CD8-positive, alpha-beta memory T cell (primary cell): ENCODE data around the gene TRIP12. TPM values are rescaled to one million over a fixed set of nuclear protein-coding genes. Genes with fewer than 3 reads are reported as not detected.

Experiments used
- CTCF ChIA-PET: fragments of 350-600 bp; sonication (Branson Sonifier 250); formaldehyde crosslinking; loops from one replicate; lab custom pipeline; 2021; ENCODE audit warnings: antibody characterized with exemption; lab: Charles Lee
- POLR2A ChIA-PET: fragments of 350-600 bp; sonication (Branson Sonifier 250); formaldehyde crosslinking; loops from one replicate; lab custom pipeline; 2021; ENCODE audit warnings: antibody characterized with exemption; lab: Charles Lee
- DNase-seq, 5 donors: peaks; one replicate each; pipeline versions ENCODE4 v3.0.0 to v3.0.0-alpha.2; 2020 to 2022; ENCODE audit warnings: mixed read lengths in 1 of 5
- H3K27ac ChIP-seq: one replicate; pipeline ENCODE4 v1.7.0; 2013; ENCODE audit warnings: low read depth, mild to moderate bottlenecking, low read length, moderate library complexity
- H3K27me3 ChIP-seq: 2 replicates; pipeline ENCODE4 v1.7.0; 2013; ENCODE audit warnings: low read length, mild to moderate bottlenecking; ENCODE audit not compliant: insufficient read depth, poor library complexity, severe bottlenecking
- H3K36me3 ChIP-seq: 2 replicates; pipeline ENCODE4 v1.7.0; 2013; ENCODE audit warnings: mild to moderate bottlenecking, low read length, moderate library complexity; ENCODE audit not compliant: insufficient read depth
- H3K4me1 ChIP-seq: 2 replicates; pipeline ENCODE4 v1.7.0; 2013; ENCODE audit warnings: mild to moderate bottlenecking, low read length, moderate library complexity; ENCODE audit not compliant: insufficient read depth
- H3K4me3 ChIP-seq: 2 replicates; pipeline ENCODE4 v1.7.0; 2013; ENCODE audit warnings: mild to moderate bottlenecking, low read length
- H3K9me3 ChIP-seq: 2 replicates; pipeline ENCODE4 v1.7.0; 2013; ENCODE audit warnings: mild to moderate bottlenecking, low read length
- H3K27ac Mint-ChIP-seq, 8 donors: one replicate each; pipeline ENCODE4 v1.8.0; 2020 to 2021; ENCODE audit warnings: mixed read lengths in 8 of 8, mild to moderate bottlenecking in 6 of 8, inconsistent platforms in 3 of 8, moderate library complexity in 3 of 8
- H3K27me3 Mint-ChIP-seq, 2 donors: one replicate each; pipeline ENCODE4 v1.8.0; 2020 to 2021; ENCODE audit warnings: mixed read lengths in 2 of 2, mild to moderate bottlenecking in 1 of 2, moderate library complexity in 1 of 2
- H3K36me3 Mint-ChIP-seq, 3 donors: one replicate each; pipeline ENCODE4 v1.8.0; 2020 to 2021; ENCODE audit warnings: mixed read lengths in 3 of 3, inconsistent platforms in 1 of 3, mild to moderate bottlenecking in 1 of 3
- H3K4me1 Mint-ChIP-seq, 3 donors: one replicate each; pipeline ENCODE4 v1.8.0; 2020 to 2021; ENCODE audit warnings: mixed read lengths in 3 of 3, inconsistent platforms in 1 of 3, mild to moderate bottlenecking in 1 of 3
- H3K4me3 Mint-ChIP-seq, 7 donors: one replicate each; pipeline ENCODE4 v1.8.0; 2020 to 2021; ENCODE audit warnings: mixed read lengths in 7 of 7, mild to moderate bottlenecking in 6 of 7, moderate library complexity in 4 of 7, inconsistent platforms in 2 of 7
- H3K9me3 Mint-ChIP-seq, 5 donors: one replicate each; pipeline ENCODE4 v1.8.0; 2020 to 2022; ENCODE audit warnings: mixed read lengths in 5 of 5, mild to moderate bottlenecking in 3 of 5, moderate library complexity in 2 of 5, inconsistent platforms in 1 of 5
- polyA plus RNA-seq: library from polyadenylated mRNA; unstranded; fragments of 300-500 nt; fragmentation: Illumina TruSeq; gene quantifications from one replicate; pipeline ENCODE4 v1.2.3, GENCODE V29; 2021
- total RNA-seq, 2 experiments: library from RNA; stranded (reverse); gene quantifications; one replicate each; pipeline ENCODE4 v1.2.3, GENCODE V29; 2021

The TRIP12 gene
- total and polyA plus RNA-seq, 3 experiments from 2014 or later, result 42.0 to 269 (median 263) TPM

GRCh38 chr2:229734410-229734809, 187.4 kb downstream of the TRIP12 start:
- no peak overlapping the region for H3K27ac Mint-ChIP-seq
- H3K27ac ChIP-seq, result no peak overlapping the region

GRCh38 chr2:229733611-229734245, 188.1 kb downstream of the TRIP12 start:
- Mint-ChIP-seq H3K4me3 (no peak overlapping the region), H3K27me3 (peaks cover 4 to 11% of the 10 kb centered on the region in 2 donors), H3K36me3 (peaks cover 0 to 11% (median 4%) of the 10 kb centered on the region in 3 donors), H3K27ac (no peak overlapping the region), H3K4me1 (no peaks in the 10 kb centered on the region), H3K9me3 (peaks cover 16 to 20% (median 18%) of the 10 kb centered on the region in 5 donors)
- Histone ChIP-seq H3K36me3 (no peaks in the 10 kb centered on the region), H3K9me3 (peaks cover 5% of the 10 kb centered on the region), H3K4me3 (no peak overlapping the region), H3K4me1 (no peaks in the 10 kb centered on the region), H3K27me3 (no peaks in the 10 kb centered on the region), H3K27ac (no peak overlapping the region)
- ChIA-PET CTCF (no interaction called here), POLR2A (no interaction called here)
- no peak for DNase-seq

More at GRCh38 chr2:229734410-229734809, 187.4 kb downstream of the TRIP12 start:
- peaks cover 4 to 11% of the 10 kb centered on the region in 2 donors for H3K27me3 Mint-ChIP-seq
- Histone ChIP-seq H3K4me3 (no peak overlapping the region), H3K4me1 (no peaks in the 10 kb centered on the region), H3K9me3 (peaks cover 5% of the 10 kb centered on the region), H3K27me3 (no peaks in the 10 kb centered on the region), H3K36me3 (no peaks in the 10 kb centered on the region)
- ChIA-PET POLR2A (interaction anchor here (0.6 kb wide), 1 partner anchor 16 kb away, joined by 3 read pairs; no protein-coding TSS in a partner anchor), CTCF (no interaction called here)
- no peak overlapping the region for H3K4me3 Mint-ChIP-seq
- H3K9me3 Mint-ChIP-seq, result peaks cover 21 to 25% (median 24%) of the 10 kb centered on the region in 5 donors
- no peak for DNase-seq
- H3K36me3 Mint-ChIP-seq, result peaks cover 0 to 18% (median 4%) of the 10 kb centered on the region in 3 donors
- H3K4me1 Mint-ChIP-seq, result no peaks in the 10 kb centered on the region

- CTCF ChIA-PET, result no interaction called here
- Histone ChIP-seq H3K4me1 (no peaks in the 10 kb centered on the region), H3K4me3 (no peak overlapping the region), H3K9me3 (peaks cover 5% of the 10 kb centered on the region), H3K36me3 (no peaks in the 10 kb centered on the region), H3K27me3 (no peaks in the 10 kb centered on the region), H3K27ac (no peak overlapping the region)
- peaks cover 9 to 13% (median 12%) of the 10 kb centered on the region in 5 donors for H3K9me3 Mint-ChIP-seq
- DNase-seq, result no peak
- H3K27ac Mint-ChIP-seq, result no peak overlapping the region
- no peak overlapping the region for H3K4me3 Mint-ChIP-seq
- no peaks in the 10 kb centered on the region for H3K4me1 Mint-ChIP-seq
- peaks cover 4 to 14% of the 10 kb centered on the region in 2 donors for H3K27me3 Mint-ChIP-seq
- POLR2A ChIA-PET, result no interaction called here
- peaks cover 0 to 6% (median 2%) of the 10 kb centered on the region in 3 donors for H3K36me3 Mint-ChIP-seq
These were observed 188.9 kb downstream of the TRIP12 start for GRCh38 chr2:229732897-229733296.

- Histone ChIP-seq H3K27ac (no peak overlapping the region), H3K4me1 (no peaks in the 10 kb centered on the region), H3K27me3 (no peaks in the 10 kb centered on the region), H3K9me3 (peaks cover 2% of the 10 kb centered on the region), H3K4me3 (no peak overlapping the region), H3K36me3 (no peaks in the 10 kb centered on the region)
- Mint-ChIP-seq H3K4me1 (no peaks in the 10 kb centered on the region), H3K9me3 (peaks cover 0 to 3% (median 2%) of the 10 kb centered on the region in 5 donors), H3K36me3 (peaks cover 0 to 2% (median 1%) of the 10 kb centered on the region in 3 donors), H3K27ac (no peak overlapping the region), H3K4me3 (no peak overlapping the region), H3K27me3 (peaks cover 4 to 14% of the 10 kb centered on the region in 2 donors)
- POLR2A ChIA-PET, result no interaction called here
- no peak for DNase-seq
- CTCF ChIA-PET, result no interaction called here
These were observed 189.9 kb downstream of the TRIP12 start for GRCh38 chr2:229731916-229732315.

- no peaks in the 10 kb centered on the region for H3K9me3 Mint-ChIP-seq
- peaks cover 7 to 14% of the 10 kb centered on the region in 2 donors for H3K27me3 Mint-ChIP-seq
- H3K27ac Mint-ChIP-seq, result no peak overlapping the region
- H3K4me1 Mint-ChIP-seq, result no peaks in the 10 kb centered on the region
- no peaks in the 10 kb centered on the region for H3K36me3 Mint-ChIP-seq
- ChIA-PET POLR2A (no interaction called here), CTCF (no interaction called here)
- DNase-seq, result no peak
- Histone ChIP-seq H3K36me3 (no peaks in the 10 kb centered on the region), H3K4me1 (no peaks in the 10 kb centered on the region), H3K27ac (no peak overlapping the region), H3K9me3 (no peaks in the 10 kb centered on the region), H3K27me3 (no peaks in the 10 kb centered on the region), H3K4me3 (no peak overlapping the region)
- H3K4me3 Mint-ChIP-seq, result no peak overlapping the region
These were observed 190.4 kb downstream of the TRIP12 start for GRCh38 chr2:229731363-229731762.

- H3K4me1 Mint-ChIP-seq, result no peaks in the 10 kb centered on the region
- Histone ChIP-seq H3K36me3 (no peaks in the 10 kb centered on the region), H3K27me3 (no peaks in the 10 kb centered on the region), H3K4me1 (no peaks in the 10 kb centered on the region), H3K27ac (no peak overlapping the region), H3K4me3 (no peak overlapping the region), H3K9me3 (no peaks in the 10 kb centered on the region)
- H3K27ac Mint-ChIP-seq, result no peak overlapping the region
- DNase-seq, result no peak
- peaks cover 8 to 18% of the 10 kb centered on the region in 2 donors for H3K27me3 Mint-ChIP-seq
- POLR2A ChIA-PET, result no interaction called here
- no peaks in the 10 kb centered on the region for H3K9me3 Mint-ChIP-seq
- CTCF ChIA-PET, result no interaction called here
- no peak overlapping the region for H3K4me3 Mint-ChIP-seq
- H3K36me3 Mint-ChIP-seq, result no peaks in the 10 kb centered on the region
These were observed 193.4 kb downstream of the TRIP12 start for GRCh38 chr2:229728370-229728769.

- no peaks in the 10 kb centered on the region for H3K4me1 ChIP-seq
- peaks cover 8 to 23% of the 10 kb centered on the region in 2 donors for H3K27me3 Mint-ChIP-seq
- no peaks in the 10 kb centered on the region for H3K9me3 Mint-ChIP-seq
- no peaks in the 10 kb centered on the region for H3K9me3 ChIP-seq
- H3K36me3 Mint-ChIP-seq, result no peaks in the 10 kb centered on the region
- no peak overlapping the region for H3K27ac ChIP-seq
- H3K27me3 ChIP-seq, result no peaks in the 10 kb centered on the region
- H3K4me1 Mint-ChIP-seq, result no peaks in the 10 kb centered on the region
- POLR2A ChIA-PET, result no interaction called here
- CTCF ChIA-PET, result no interaction called here
- H3K4me3 ChIP-seq, result no peak overlapping the region
- H3K4me3 Mint-ChIP-seq, result no peak overlapping the region
- no peak overlapping the region for H3K27ac Mint-ChIP-seq
- H3K36me3 ChIP-seq, result no peaks in the 10 kb centered on the region
- DNase-seq, result no peak
These were observed 195.2 kb downstream of the TRIP12 start for GRCh38 chr2:229726643-229727042.

- ChIA-PET CTCF (no interaction called here), POLR2A (no interaction called here)
- Histone ChIP-seq H3K4me1 (no peaks in the 10 kb centered on the region), H3K27ac (no peak overlapping the region), H3K36me3 (no peaks in the 10 kb centered on the region), H3K27me3 (no peaks in the 10 kb centered on the region), H3K4me3 (no peak overlapping the region), H3K9me3 (no peaks in the 10 kb centered on the region)
- Mint-ChIP-seq H3K36me3 (no peaks in the 10 kb centered on the region), H3K4me3 (no peak overlapping the region), H3K4me1 (no peaks in the 10 kb centered on the region), H3K27me3 (peaks cover 8 to 18% of the 10 kb centered on the region in 2 donors), H3K27ac (no peak overlapping the region), H3K9me3 (no peaks in the 10 kb centered on the region)
- DNase-seq, result no peak
These were observed 195.9 kb downstream of the TRIP12 start for GRCh38 chr2:229725716-229726574.
